ENCODE results near the gene DGKE. TPM values are rescaled to one million over a fixed set of nuclear protein-coding genes. Genes with fewer than 3 reads are reported as not detected.

The DGKE gene
- total and polyA plus RNA-seq, 8 donors = 0.56 to 38.8 (median 13.6) TPM

GRCh38 chr17:56796536-56796935 is 37.4 kb upstream of the DGKE start:
- Histone ChIP-seq H3K27ac (no peak overlapping the region), H3K36me3 (no peaks in the 10 kb centered on the region), H3K4me3 (no peak overlapping the region), H3K9me3 (no peaks in the 10 kb centered on the region), H3K27me3 (no peaks in the 10 kb centered on the region), H3K4me1 (no peaks in the 10 kb centered on the region)
- WGBS, 5 donors = 83 to 92% (median 86%) methylated on average over 8 of the region's 8 CpGs
- TF ChIP-seq POLR2A (IDR thresholded peaks at IDR 0.05) = no peak
- TF ChIP-seq POLR2AphosphoS5 (IDR thresholded peaks at IDR 0.05) = no peak
- TF ChIP-seq EP300 (IDR thresholded peaks at IDR 0.05) = no peak
- TF ChIP-seq, protein P1, sequence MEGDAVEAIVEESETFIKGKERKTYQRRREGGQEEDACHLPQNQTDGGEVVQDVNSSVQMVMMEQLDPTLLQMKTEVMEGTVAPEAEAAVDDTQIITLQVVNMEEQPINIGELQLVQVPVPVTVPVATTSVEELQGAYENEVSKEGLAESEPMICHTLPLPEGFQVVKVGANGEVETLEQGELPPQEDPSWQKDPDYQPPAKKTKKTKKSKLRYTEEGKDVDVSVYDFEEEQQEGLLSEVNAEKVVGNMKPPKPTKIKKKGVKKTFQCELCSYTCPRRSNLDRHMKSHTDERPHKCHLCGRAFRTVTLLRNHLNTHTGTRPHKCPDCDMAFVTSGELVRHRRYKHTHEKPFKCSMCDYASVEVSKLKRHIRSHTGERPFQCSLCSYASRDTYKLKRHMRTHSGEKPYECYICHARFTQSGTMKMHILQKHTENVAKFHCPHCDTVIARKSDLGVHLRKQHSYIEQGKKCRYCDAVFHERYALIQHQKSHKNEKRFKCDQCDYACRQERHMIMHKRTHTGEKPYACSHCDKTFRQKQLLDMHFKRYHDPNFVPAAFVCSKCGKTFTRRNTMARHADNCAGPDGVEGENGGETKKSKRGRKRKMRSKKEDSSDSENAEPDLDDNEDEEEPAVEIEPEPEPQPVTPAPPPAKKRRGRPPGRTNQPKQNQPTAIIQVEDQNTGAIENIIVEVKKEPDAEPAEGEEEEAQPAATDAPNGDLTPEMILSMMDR (IDR thresholded peaks at IDR 0.05) = no peak
- no peak for DNase-seq
- intact Hi-C loops (cut with DNase I; ENCODE audit: low total_unique reads) = no loop called here

DNA sequence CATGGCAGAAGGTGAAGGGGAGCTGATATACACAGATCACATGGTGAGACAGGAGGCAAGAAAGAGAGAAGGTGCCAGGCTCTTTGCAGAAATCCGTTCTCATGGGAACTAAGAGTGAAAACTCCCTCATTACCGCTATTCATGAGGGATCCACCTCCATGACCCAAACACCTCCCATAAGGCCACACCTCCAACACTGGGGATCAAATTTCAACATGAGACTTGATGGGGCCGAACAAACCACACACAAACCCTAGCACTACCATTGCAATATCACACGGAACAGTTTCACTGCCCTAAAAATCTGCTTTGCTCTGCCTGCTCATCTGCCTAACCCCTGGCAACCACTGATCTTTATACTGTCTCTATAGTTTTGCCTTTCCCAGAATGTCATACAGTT is 35.0 kb upstream of the DGKE start:
- no peak overlapping the region for H3K27ac ChIP-seq
- intact Hi-C loops (cut with DNase I; ENCODE audit: low total_unique reads) = no loop called here
- no peaks in the 10 kb centered on the region for H3K36me3 ChIP-seq
- no peaks in the 10 kb centered on the region for H3K27me3 ChIP-seq
- no peaks in the 10 kb centered on the region for H3K9me3 ChIP-seq
- H3K4me3 ChIP-seq = no peak overlapping the region
- H3K4me1 ChIP-seq = peaks cover 0 to 4% (median 0%) of the 10 kb centered on the region in 4 donors
- no peak for TF ChIP-seq POLR2AphosphoS5 (IDR thresholded peaks at IDR 0.05)
- TF ChIP-seq, protein P1 (IDR thresholded peaks at IDR 0.05) = no peak
- DNase-seq = no peak
- 29 to 62% (median 39%) methylated on average over 4 of the region's 4 CpGs for WGBS, 5 donors

DNA sequence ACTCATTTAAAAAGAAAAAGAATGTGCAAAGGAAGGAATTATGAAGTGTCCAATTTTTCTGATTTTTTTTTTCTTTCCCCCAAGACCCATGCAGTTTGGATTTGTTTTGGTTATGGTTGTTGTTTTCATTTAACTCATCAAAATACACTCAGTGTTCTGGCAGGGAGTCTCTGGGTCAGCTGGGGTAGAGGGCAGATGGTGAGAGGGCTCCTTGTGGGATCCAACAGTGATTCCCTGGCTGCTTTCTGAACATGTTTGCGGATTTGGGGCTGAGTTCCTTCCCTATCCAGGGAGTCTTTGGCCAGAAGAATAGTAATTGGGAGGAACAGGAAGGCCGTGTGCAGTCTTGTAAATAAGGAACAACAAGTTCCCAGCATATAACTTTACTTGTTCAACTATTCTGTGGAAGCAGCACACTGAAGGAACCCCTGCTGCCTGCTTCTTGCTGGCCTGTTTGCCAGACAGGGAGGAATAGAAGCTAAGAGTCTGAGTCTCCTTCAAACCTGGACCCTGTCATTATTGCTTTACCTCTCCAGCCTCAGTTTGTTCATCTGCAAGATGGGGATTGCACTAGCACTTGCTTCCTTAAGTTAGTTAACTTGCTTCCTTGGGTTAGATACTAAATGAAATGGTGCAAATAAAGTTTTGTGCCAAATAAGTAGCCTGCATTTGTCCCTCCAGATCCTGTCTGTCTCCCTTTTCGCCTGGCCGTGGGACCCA is 32.3 kb upstream of the DGKE start:
- Histone ChIP-seq H3K9me3 (no peaks in the 10 kb centered on the region), H3K27me3 (no peaks in the 10 kb centered on the region), H3K36me3 (no peaks in the 10 kb centered on the region), H3K4me3 (no peak overlapping the region), H3K4me1 (peaks cover 0 to 19% (median 0%) of the 10 kb centered on the region in 4 donors), H3K27ac (no peak overlapping the region)
- no peak for DNase-seq
- intact Hi-C loops (cut with DNase I; ENCODE audit: low total_unique reads) = no loop called here
- 75 to 91% (median 85%) methylated on average over 4 of the region's 4 CpGs for WGBS, 5 donors
- TF ChIP-seq POLR2AphosphoS5 (IDR thresholded peaks at IDR 0.05) (no peak), EP300 (IDR thresholded peaks at IDR 0.05) (no peak), POLR2A (IDR thresholded peaks at IDR 0.05) (no peak)
- TF ChIP-seq, protein P1 (IDR thresholded peaks at IDR 0.05) = no peak

DNA sequence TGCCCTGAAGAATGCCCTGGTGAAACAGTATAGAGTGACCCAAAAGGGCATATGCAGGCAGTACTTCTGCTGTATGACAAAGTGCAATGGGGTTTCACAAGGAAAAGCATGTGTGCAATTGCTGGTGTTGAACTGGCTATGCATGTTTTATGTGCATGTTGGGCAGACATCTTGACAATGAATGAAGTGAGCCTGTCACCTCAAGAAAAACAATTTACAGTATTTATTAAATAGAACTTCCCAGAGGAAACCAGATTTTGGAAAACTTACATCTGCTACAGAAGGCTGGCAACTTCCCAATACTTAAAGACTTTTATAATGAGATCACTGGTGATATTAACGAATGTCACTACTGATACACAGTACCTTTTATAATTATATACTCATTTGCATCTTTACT is 30.9 kb upstream of the DGKE start:
- no peaks in the 10 kb centered on the region for H3K27me3 ChIP-seq
- DNase-seq = no peak
- no peaks in the 10 kb centered on the region for H3K9me3 ChIP-seq
- H3K4me3 ChIP-seq = no peak overlapping the region
- no peaks in the 10 kb centered on the region for H3K36me3 ChIP-seq
- 63 to 89% (median 68%) methylated on average over 1 of the region's 1 CpG for WGBS, 5 donors
- intact Hi-C loops (cut with DNase I; ENCODE audit: low total_unique reads) = no loop called here
- peaks cover 0 to 21% (median 1%) of the 10 kb centered on the region in 4 donors for H3K4me1 ChIP-seq
- TF ChIP-seq, protein P1 (IDR thresholded peaks at IDR 0.05) = no peak
- TF ChIP-seq POLR2A (IDR thresholded peaks at IDR 0.05) = no peak
- no peak for TF ChIP-seq EP300 (IDR thresholded peaks at IDR 0.05)
- TF ChIP-seq POLR2AphosphoS5 (IDR thresholded peaks at IDR 0.05) = no peak
- H3K27ac ChIP-seq = no peak overlapping the region
